ENCODE data around the gene RD3L.
"Not testable (repeated sequence)": the region's sequence is repeated elsewhere in the genome, so short reads cannot be mapped to it uniquely, and the experiment has no call there.

RD3L gene

DNA sequence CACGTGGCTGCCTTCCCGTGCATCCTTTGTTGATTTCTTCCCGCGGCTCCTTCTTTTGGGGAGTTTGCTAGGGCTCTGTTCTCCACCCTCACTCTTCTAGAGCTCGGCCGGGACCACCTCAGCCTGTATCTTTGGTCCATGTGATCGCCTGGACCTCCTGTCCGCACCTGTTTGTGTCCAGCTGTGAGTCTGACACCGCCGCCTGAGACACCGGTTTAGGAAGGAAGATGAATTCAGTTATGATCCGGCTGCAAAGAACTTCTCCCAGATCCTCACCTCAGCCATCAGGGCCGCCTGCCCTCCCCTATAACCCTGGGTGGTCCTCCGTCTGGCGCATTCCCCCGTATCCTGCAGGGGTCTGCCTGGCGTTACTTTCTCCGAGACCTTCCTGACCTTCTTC, 14.8 kb downstream of the RD3L start:
- no peak for DNase-seq (ENCODE audit: low spot score)

GRCh38 chr14:103925316-103925715, 17.0 kb downstream of the RD3L start:
- no peak for DNase-seq (ENCODE audit: low spot score)

- DNase-seq (ENCODE audit: low spot score): no peak
Measured at GRCh38 chr14:103923863-103924262, 18.5 kb downstream of the RD3L start.

- DNase-seq (ENCODE audit: low spot score): not testable (repeated sequence)
Measured at GRCh38 chr14:103921855-103922200, 20.5 kb downstream of the RD3L start.

GRCh38 chr14:103920981-103921854, 21.1 kb downstream of the RD3L start:
- DNase-seq (ENCODE audit: low spot score): peak; percentile 96

DNA sequence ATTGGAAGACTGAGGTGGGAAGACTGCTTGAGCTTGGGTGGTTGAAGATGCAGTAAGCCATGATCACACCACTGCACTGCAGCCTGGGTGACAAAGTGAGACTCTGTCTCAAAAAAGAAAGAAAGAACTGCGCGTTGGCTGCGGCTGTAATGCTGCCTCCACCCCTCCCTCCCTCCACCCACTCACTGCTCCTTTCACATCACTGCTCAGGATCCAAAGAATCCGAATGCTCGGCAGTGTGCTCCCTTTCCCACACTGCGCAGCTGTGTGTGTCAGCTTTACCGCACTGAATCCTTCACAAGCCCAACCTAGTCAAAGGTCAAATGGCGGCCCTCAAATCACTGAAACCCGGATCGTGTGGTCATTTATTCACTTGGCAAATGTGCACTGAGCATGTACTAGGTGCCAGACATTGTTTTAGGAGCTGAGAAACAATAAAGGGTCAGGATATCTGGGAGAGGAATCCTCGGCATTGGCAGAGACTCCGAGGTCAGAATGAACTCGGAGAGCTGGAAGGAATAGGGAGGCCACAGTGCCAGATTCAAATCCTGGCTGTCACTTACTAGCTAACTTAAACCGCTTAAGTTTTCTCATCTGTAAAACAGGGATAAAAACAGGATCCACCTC, 25.6 kb downstream of the RD3L start:
- no peak for DNase-seq (ENCODE audit: low spot score)

GRCh38 chr14:103915616-103916015, 26.7 kb downstream of the RD3L start:
- no peak for DNase-seq (ENCODE audit: low spot score)

- DNase-seq (ENCODE audit: low spot score): no peak
Measured at GRCh38 chr14:103910984-103911383, 31.3 kb downstream of the RD3L start.

- peak; percentile 84 for DNase-seq (ENCODE audit: low spot score)
Measured at GRCh38 chr14:103910262-103910935, 31.9 kb downstream of the RD3L start.

DNA sequence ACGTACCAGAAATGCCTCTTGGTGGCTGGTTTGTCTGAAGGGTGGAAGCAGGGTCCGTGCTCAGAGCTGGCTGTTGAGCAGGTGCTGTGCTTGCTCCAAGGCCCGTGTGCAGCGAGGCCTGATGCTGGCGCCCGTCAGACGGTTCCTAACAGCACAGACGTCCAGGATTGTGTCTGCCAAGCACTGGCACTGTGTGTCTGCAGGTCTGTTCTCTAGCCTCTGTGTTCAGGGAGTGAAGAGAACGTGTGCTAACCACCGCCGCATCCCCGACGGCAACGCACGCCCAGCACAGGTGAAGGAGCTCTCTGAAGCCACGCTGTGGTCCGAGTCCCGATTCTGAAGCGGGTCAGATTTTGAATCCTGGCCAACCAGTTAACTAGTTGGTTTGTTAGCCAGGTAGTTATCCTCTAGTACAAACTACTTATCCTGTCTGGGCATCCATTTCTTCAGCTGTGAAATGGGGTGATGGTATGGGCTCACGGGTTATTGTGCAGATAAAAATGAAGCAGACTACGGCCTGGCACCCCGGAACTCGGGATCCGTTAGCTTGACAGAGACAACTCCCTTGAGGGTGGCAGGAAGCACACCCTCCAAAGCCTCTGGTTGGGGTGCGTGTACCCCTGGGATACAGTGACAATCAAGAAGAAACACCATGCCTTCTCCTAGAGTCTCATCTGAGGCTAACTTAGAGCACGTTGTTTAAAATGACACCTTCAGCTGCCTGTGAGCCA, 32.6 kb downstream of the RD3L start:
- DNase-seq (ENCODE audit: low spot score): no peak

GRCh38 chr14:103908580-103908979, 33.7 kb downstream of the RD3L start:
- DNase-seq (ENCODE audit: low spot score): no peak

- DNase-seq (ENCODE audit: low spot score): no peak
Measured at GRCh38 chr14:103905842-103906456, 36.4 kb downstream of the RD3L start.

GRCh38 chr14:103904493-103905107, 37.7 kb downstream of the RD3L start:
- DNase-seq (ENCODE audit: low spot score): no peak

DNA sequence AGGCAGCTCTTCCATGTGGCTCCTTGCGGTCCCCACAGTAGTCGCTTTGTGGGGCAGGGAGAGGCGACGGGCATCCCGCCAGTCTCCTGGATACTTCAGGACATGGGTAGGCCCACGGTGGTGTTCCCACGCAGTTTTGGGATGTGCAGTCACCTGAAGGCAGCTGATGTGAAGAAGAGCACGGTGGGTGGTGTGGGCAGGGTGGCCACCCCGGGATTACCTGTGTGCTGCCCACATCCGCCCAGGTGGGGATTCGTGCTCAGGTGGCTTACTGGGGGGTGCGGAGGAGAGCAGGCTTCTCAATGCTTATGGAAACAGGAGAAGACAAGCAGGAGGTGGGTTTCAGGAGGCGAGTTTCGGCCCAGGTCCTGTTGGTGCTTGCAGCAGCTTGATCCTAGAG, 42.5 kb downstream of the RD3L start:
- DNase-seq (ENCODE audit: low spot score): no peak

- DNase-seq (ENCODE audit: low spot score): no peak
Measured at GRCh38 chr14:103899316-103899715, 43.0 kb downstream of the RD3L start.

- no peak for DNase-seq (ENCODE audit: low spot score)
Measured at GRCh38 chr14:103898711-103899110, 43.6 kb downstream of the RD3L start.

DNA sequence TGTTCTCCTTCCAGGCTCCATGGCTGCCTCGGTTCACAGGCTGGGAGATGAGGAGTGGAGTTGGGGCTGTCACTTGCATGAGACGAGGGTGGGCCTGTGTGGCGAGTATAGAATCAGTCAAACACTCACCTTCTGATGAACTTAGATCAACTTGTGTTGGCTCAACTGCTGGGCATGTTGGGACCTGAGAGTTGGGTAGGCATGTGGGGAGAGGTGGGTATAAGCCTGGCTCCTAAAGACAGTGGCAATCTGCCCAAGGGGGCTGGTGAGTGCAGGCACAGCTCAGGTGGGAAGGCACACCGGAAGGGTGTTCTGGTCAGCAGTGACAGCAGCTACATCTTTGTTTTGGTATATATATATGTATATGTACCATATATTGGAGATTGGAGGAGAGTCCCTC, 44.1 kb downstream of the RD3L start:
- no peak for DNase-seq (ENCODE audit: low spot score)

GRCh38 chr14:103897075-103897947, 45.0 kb downstream of the RD3L start:
- DNase-seq (ENCODE audit: low spot score): peak; percentile 79

- no peak for DNase-seq (ENCODE audit: low spot score)
Measured at GRCh38 chr14:103896578-103896977, 45.8 kb downstream of the RD3L start.

GRCh38 chr14:103894723-103895059, 47.6 kb downstream of the RD3L start:
- DNase-seq (ENCODE audit: low spot score): no peak

All from LoVo (cell line).